HCT116 (cell line): ENCODE measurements around the gene DDI2. TPM values are rescaled to one million over a fixed set of nuclear protein-coding genes. Genes with fewer than 3 reads are reported as not detected.

Source experiments
- ATAC-seq: fragments of 200-7000 bp; cut with Tn5 transposase; 2 replicates; pipeline ENCODE4 v1.9.1; 2020; ENCODE audit warnings: mild to moderate bottlenecking, moderate library complexity
- BruUV-seq: library from RNA; stranded (reverse); fragments of 400-500 nt; replicated peaks from 2 replicates; lab custom pipeline; 2021; lab: Mats Ljungman, UMichigan
- CTCF ChIA-PET: fragments of 300-600 bp; sonication (Branson Sonifier 250); formaldehyde crosslinking; loops from one replicate; lab custom pipeline; 2021; ENCODE audit warnings: antibody characterized with exemption; lab: Charles Lee
- POLR2A ChIA-PET: fragments of 300-600, 350-600 bp; sonication (Branson Sonifier 250); formaldehyde crosslinking; loops from one replicate; lab custom pipeline; 2021; ENCODE audit warnings: antibody characterized with exemption; lab: Charles Lee
- RAD21 ChIA-PET, 2 experiments: fragments of 300-600 bp; sonication (Branson Sonifier 250); formaldehyde crosslinking; loops; one replicate each; lab custom pipeline; 2023; ENCODE audit warnings: low total read pairs in 2 of 2; ENCODE audit not compliant: uncharacterized antibody in 2 of 2, unreplicated experiment in 2 of 2, low non-redundant PET in 1 of 2; lab: Charles Lee
- DNase-seq: peaks from one replicate; pipeline ENCODE4 v3.0.0-alpha.2; 2010; ENCODE audit warnings: low read depth, low spot score
- H2AFZ ChIP-seq: fragments of 200-600 bp; shearing (Covaris generic), sonication (generic); 2 replicates; pipeline ENCODE4 v1.6.1; 2017; ENCODE audit warnings: low read depth, mixed run types, mixed read lengths, antibody characterized with exemption, low read length; ENCODE audit not compliant: poor library complexity, severe bottlenecking
- H3K27ac ChIP-seq: 2 replicates; pipeline ENCODE4 v1.5.1; 2012; ENCODE audit warnings: low read depth, low read length
- H3K27me3 ChIP-seq: fragments of 200-600 bp; sonication (generic); 2 replicates; pipeline ENCODE4 v1.6.1; 2016; ENCODE audit warnings: mixed run types, low read length, mixed read lengths; ENCODE audit not compliant: insufficient read depth
- H3K36me3 ChIP-seq, 2 experiments: fragments of 200-500 bp in 1 of 2; fragments of 200-600 bp in 1 of 2; sonication (Bioruptor generic) in 1 of 2; sonication (generic) in 1 of 2; 2 replicates each; pipeline versions ENCODE4 v1.5.1 to v1.6.1; 2014 to 2016; ENCODE audit warnings: low read length in 2 of 2, inconsistent platforms in 1 of 2, mixed read lengths in 1 of 2, mixed run types in 1 of 2; ENCODE audit not compliant: insufficient read depth in 2 of 2, control insufficient read depth in 1 of 2
- H3K4me1 ChIP-seq, 2 experiments: fragments of 200-600 bp in 1 of 2; sonication (generic) in 1 of 2; 2 replicates each; pipeline versions ENCODE4 v1.5.1 to v1.6.1; 2012 to 2017; ENCODE audit warnings: low read length in 2 of 2, inconsistent platforms in 1 of 2, mild to moderate bottlenecking in 1 of 2, mixed read lengths in 1 of 2, mixed run types in 1 of 2, moderate library complexity in 1 of 2; ENCODE audit not compliant: insufficient read depth in 2 of 2, control insufficient read depth in 1 of 2
- H3K4me2 ChIP-seq: fragments of 200-600 bp; sonication (generic); 2 replicates; pipeline ENCODE4 v1.6.1; 2017; ENCODE audit warnings: mixed run types, low read length, mixed read lengths
- H3K4me3 ChIP-seq, 2 experiments: fragments of 200-600 bp in 1 of 2; sonication (generic) in 1 of 2; replicated peaks in 1 of 2; 2 replicates each; pipeline ENCODE4 v1.5.1; 2011 to 2016; ENCODE audit warnings: low read length in 2 of 2, control low read depth in 1 of 2, low read depth in 1 of 2, mild to moderate bottlenecking in 1 of 2, mixed read lengths in 1 of 2, mixed run types in 1 of 2
- H3K79me2 ChIP-seq: fragments of 200-600 bp; sonication (generic); 2 replicates; pipeline ENCODE4 v1.6.1; 2017; ENCODE audit warnings: mild to moderate bottlenecking, mixed run types, low read length, moderate library complexity, mixed read lengths; ENCODE audit not compliant: insufficient read depth
- H3K9ac ChIP-seq: fragments of 200-600 bp; sonication (generic); 2 replicates; pipeline ENCODE4 v1.6.1; 2016; ENCODE audit warnings: low read length, mixed read lengths
- H3K9me2 ChIP-seq: fragments of 200-600 bp; sonication (generic), shearing (Covaris generic); 2 replicates; pipeline ENCODE4 v1.6.1; 2017; ENCODE audit warnings: mixed run types, mild to moderate bottlenecking, moderate library complexity; ENCODE audit not compliant: insufficient read depth
- H3K9me3 ChIP-seq, 2 experiments: fragments of 200-500 bp in 1 of 2; fragments of 200-600 bp in 1 of 2; sonication (Bioruptor generic) in 1 of 2; sonication (generic) in 1 of 2; 2 replicates each; pipeline ENCODE4 v1.6.1; 2014 to 2017; ENCODE audit warnings: low read length in 2 of 2, mixed read lengths in 2 of 2, inconsistent platforms in 1 of 2, low read depth in 1 of 2, mild to moderate bottlenecking in 1 of 2, mixed run types in 1 of 2, moderate library complexity in 1 of 2; ENCODE audit not compliant: control insufficient read depth in 1 of 2, insufficient read depth in 1 of 2
- H4K20me1 ChIP-seq: fragments of 200-600 bp; sonication (generic), shearing (Covaris generic); 2 replicates; pipeline ENCODE4 v1.6.1; 2017; ENCODE audit warnings: mixed run types, mild to moderate bottlenecking, moderate library complexity; ENCODE audit not compliant: insufficient read depth
- SP1 ChIP-seq: IDR thresholded peaks from 2 replicates; pipeline ENCODE4 v1.6.1; 2012; ENCODE audit warnings: low read depth
- TCF7L2 ChIP-seq: IDR thresholded peaks from 2 replicates; pipeline ENCODE4 v1.7.0; 2011; ENCODE audit warnings: borderline replicate concordance, inconsistent platforms; ENCODE audit not compliant: insufficient read depth, insufficient read length; ENCODE audit errors: extremely low read depth
- ZFX ChIP-seq: fragments of 450-650 bp; IDR thresholded peaks from 2 replicates; pipeline ENCODE4 v1.6.1; 2017
- intact Hi-C: fragments of 100-400 bp; cut with micrococcal nuclease; formaldehyde crosslinking; loops from 2 replicates; pipeline ENCODE4 v1.10.0; 2022
- total RNA-seq: library from RNA; stranded (reverse); gene quantifications from one replicate; pipeline ENCODE4 v1.2.1, GENCODE V29; 2021; ENCODE audit not compliant: unreplicated experiment
- TF ChIP-seq, protein P1 (sequence below): IDR thresholded peaks from 2 replicates; pipeline ENCODE4 v1.6.1; 2012; ENCODE audit warnings: low read depth

Gene DDI2
- total RNA-seq, 1 experiment from 2014 or later: 26.3 TPM

DNA sequence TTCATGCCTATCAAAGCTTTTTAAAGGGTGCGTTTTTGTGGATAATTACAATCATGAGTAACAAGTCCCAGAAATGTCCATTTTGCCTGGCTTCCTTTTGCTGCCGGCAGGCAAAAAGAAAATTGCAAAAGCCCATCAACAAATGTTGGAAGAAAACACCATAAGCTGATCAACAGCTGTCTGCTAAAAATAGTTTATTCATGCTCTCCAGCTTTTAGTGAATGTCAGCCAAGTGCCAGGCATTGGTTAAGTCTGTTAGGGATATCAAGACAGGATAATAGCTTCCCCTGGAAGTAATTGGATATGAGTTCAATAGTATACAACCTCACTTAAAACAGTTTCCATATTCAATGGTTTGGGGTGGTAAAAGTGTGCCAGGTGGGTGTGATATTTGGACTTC, 18.8 kb upstream of the DDI2 start:
- Histone ChIP-seq H2AFZ (no peak overlapping the region), H4K20me1 (no peaks in the 10 kb centered on the region), H3K9ac (no peak overlapping the region), H3K9me3 (no peaks in the 10 kb centered on the region), H3K4me3 (no peak overlapping the region), H3K4me1 (no peaks in the 10 kb centered on the region), H3K27me3 (no peaks in the 10 kb centered on the region)
- DNase-seq: no peak
- no peak for ATAC-seq
- ChIA-PET RAD21 (no interaction called here), POLR2A (no interaction called here)
- intact Hi-C loops: no loop called here
- no peak for TF ChIP-seq ZFX
- no peak for TF ChIP-seq TCF7L2
- TF ChIP-seq, protein P1, sequence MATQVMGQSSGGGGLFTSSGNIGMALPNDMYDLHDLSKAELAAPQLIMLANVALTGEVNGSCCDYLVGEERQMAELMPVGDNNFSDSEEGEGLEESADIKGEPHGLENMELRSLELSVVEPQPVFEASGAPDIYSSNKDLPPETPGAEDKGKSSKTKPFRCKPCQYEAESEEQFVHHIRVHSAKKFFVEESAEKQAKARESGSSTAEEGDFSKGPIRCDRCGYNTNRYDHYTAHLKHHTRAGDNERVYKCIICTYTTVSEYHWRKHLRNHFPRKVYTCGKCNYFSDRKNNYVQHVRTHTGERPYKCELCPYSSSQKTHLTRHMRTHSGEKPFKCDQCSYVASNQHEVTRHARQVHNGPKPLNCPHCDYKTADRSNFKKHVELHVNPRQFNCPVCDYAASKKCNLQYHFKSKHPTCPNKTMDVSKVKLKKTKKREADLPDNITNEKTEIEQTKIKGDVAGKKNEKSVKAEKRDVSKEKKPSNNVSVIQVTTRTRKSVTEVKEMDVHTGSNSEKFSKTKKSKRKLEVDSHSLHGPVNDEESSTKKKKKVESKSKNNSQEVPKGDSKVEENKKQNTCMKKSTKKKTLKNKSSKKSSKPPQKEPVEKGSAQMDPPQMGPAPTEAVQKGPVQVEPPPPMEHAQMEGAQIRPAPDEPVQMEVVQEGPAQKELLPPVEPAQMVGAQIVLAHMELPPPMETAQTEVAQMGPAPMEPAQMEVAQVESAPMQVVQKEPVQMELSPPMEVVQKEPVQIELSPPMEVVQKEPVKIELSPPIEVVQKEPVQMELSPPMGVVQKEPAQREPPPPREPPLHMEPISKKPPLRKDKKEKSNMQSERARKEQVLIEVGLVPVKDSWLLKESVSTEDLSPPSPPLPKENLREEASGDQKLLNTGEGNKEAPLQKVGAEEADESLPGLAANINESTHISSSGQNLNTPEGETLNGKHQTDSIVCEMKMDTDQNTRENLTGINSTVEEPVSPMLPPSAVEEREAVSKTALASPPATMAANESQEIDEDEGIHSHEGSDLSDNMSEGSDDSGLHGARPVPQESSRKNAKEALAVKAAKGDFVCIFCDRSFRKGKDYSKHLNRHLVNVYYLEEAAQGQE: no peak
- TF ChIP-seq SP1: no peak
- TF ChIP-seq, all 23 proteins: peak for 0
- Histone ChIP-seq H3K79me2 (no peaks in the 10 kb centered on the region), H3K4me2 (no peak overlapping the region), H3K27ac (no peak overlapping the region), H3K9me2 (no peaks in the 10 kb centered on the region), H3K36me3 (no peaks in the 10 kb centered on the region)
- no TSS peak for BruUV-seq
- CTCF ChIA-PET: no interaction called here
